HG03575 (cell line): Measurements from ENCODE around the gene TMEM19.

ENCODE experiments used
- ATAC-seq: cut with Tn5 transposase; IDR thresholded peaks from one replicate; pipeline ENCODE4 v1.9.1; 2021; ENCODE audit not compliant: unreplicated experiment, insufficient number of reproducible peaks, low FRiP score; ENCODE audit errors: extremely low read depth

The TMEM19 gene

DNA sequence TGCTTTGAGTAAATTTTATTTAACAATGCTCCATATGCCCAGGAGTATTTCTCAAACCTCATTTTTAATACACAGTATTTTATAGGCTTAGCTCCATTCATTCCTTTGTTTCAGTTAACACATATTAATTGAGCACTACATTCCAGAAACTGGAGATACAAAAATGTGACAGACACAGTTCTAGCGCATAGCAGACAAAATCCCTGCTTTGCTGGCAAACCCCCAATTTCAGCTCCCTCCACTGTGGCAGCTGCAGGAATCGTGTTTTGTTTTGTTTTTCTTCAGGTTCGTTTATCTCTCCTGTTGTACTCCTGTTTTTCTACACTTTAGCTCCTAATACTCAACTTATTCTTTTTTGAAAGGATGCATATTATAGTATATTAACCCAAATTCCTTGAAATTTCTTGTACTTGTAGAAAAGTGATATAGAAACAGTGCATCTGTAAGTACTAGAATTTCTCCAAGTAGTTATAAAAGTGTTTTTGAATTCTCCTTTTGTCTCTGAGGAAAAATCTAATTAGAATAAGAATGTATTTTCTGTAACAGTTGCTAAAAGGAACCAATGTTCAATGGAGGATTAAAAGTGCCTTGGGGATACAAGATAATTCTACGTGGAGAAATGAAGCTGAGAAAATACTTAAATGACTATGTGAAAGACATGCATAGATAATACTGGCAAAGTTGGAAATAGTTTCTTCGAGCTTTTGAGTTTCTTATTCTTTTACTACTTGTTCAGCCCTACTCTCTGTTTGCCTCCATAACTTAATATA, 62.4 kb downstream of the TMEM19 start:
- no peak for ATAC-seq

DNA sequence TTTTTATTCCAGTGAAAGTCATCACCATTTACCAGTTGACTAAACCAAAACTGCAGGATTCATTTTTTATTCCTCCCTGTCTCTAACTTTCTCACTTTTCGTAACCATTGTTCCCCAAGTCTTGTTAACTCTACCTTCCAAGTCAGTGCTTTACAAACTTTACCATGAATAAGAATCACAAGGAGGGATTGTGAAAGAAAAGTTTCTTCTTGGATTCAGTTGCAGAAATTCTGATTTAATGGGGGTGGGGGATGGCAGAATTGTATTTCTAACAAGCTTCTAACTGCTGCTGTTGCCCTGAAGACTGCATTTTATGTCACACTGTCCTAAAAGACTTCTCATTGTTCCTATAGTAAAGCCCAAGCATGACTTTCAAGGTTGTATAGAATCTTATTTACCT, 63.8 kb downstream of the TMEM19 start:
- no peak for ATAC-seq

DNA sequence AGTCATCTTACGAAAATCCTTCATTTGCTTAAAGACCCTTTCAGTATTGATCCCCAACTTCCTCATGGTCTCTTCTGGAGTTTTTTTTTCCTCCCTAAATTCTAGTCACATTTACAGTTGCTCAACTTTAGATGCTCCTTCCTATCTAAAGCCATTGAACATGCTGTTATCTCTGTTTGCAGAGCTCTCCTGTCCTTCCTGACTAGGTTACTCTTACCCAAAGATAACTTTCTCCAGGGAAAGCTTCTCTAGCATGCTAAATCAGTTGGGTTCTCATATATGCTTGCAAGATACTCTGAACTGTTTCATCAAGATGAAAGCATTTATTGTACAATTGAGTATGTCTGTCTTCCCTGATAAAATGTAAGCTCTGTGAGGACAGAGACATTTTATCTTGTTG, 67.0 kb downstream of the TMEM19 start:
- ATAC-seq: no peak
